ENCODE measurements around the gene ALOX5AP.

The ALOX5AP gene

GRCh38 chr13:30770929-30771328 lies 35.6 kb downstream of the ALOX5AP start:
- no peak for DNase-seq

DNA sequence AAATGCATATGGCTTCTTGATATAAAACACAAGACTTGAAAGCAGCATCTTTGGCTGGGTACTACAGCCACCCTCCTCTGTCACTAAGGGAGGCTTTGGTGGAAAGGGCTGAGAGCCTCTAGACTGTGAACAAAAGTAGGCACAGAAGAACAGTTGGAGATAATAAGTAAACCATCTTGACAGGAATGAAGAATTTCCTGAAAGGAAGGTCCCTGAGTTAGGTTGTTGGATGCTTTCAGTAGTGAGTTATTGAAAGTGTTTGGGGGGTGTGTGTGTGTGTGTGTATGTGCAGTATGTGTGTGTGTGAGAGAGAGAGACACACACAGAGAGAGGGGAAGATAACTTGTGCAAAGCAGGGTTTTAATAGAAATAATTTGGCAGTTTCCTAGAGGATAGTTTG lies 38.2 kb downstream of the ALOX5AP start:
- no peak for DNase-seq

DNA sequence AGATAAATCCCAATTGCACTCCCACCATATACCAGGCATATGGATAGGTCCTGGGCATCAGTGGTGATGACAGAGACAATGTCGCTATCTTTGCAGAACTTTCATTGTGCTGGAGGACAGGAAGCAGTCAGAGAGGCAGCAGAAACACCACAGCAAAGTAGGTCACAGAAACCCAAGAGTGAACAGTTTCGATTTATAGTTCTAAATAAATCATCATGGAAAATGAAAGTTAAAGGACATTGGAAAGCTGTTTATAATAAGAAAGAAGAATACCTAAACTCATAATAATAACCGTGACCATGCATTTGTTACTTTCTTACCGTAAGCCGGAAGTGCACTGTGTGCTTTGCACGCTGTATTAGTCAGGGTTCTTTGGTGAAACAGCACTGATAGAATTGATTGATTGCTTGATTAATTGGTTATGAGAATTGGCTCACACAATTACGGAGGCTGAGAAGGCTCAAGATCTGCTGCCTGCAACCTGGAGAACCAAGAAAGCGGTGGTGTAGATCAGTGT lies 38.9 kb downstream of the ALOX5AP start:
- peak; percentile 51 for DNase-seq

DNA sequence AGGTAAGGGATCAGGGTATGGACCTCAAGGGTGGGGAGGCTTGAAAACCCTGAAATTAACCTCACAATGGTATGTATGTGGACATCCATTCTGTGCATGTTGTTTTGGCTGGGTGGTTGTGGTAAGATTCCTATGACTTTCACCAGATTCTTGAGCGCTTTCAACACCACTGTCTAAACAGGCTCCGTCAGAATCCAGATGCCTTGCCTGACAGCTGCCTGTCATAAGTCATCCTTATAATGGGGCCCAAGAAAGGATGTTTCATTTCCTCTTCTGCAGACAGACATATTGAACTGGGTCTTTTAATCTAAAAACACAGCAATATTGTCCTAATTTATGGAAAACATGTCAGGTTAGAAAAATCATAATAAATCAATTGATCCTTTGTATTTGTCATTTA lies 41.3 kb downstream of the ALOX5AP start:
- no peak for DNase-seq

GRCh38 chr13:30779016-30779415 lies 43.7 kb downstream of the ALOX5AP start:
- no peak for DNase-seq

GRCh38 chr13:30779608-30780007 lies 44.3 kb downstream of the ALOX5AP start:
- DNase-seq: no peak

- DNase-seq: no peak
Measured at GRCh38 chr13:30780338-30780981, 45.1 kb downstream of the ALOX5AP start.

- DNase-seq: no peak
Measured at GRCh38 chr13:30785191-30785850, 50.0 kb downstream of the ALOX5AP start.

GRCh38 chr13:30786648-30787047 lies 51.3 kb downstream of the ALOX5AP start:
- no peak for DNase-seq

GRCh38 chr13:30787738-30788525 lies 52.6 kb downstream of the ALOX5AP start:
- DNase-seq: no peak

- no peak for DNase-seq
Measured at GRCh38 chr13:30789166-30789862, 54.0 kb downstream of the ALOX5AP start.

GRCh38 chr13:30790592-30790991 lies 55.2 kb downstream of the ALOX5AP start:
- DNase-seq: no peak

DNA sequence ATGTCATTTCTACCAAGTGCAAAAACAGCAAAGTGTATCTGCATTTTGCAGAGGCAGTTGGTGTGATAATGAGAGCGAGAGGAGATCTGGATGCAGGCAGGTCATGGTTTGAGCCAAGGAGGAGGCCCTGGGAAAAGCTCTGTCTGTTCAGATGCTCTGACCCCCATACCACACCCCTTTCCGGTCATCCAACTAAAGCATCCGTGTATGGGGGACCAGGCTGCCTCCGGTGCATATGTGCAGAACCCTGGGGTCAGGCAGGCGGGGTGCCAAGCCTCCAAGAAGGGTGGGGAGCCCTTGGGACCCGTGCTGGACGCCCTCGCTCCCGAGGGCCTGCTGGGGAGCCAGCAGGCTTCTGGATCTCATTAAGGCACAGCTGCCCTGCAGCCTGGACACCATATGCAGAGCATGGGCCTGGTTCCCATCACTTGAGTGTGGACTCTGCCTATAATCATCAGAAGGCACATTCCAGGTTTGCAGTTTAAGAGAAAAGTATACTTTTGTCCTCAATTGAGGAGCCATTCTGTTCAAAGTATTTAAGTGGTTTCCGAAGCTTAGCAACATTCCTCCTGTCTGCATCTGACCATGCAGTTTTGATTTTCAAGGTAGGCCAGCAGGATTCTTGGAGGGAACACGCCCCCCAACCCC lies 56.1 kb downstream of the ALOX5AP start:
- DNase-seq: no peak

GRCh38 chr13:30792285-30793000 lies 57.1 kb downstream of the ALOX5AP start:
- DNase-seq: no peak

- DNase-seq: peak; percentile 17
Measured at GRCh38 chr13:30796132-30796572, 60.8 kb downstream of the ALOX5AP start.

DNA sequence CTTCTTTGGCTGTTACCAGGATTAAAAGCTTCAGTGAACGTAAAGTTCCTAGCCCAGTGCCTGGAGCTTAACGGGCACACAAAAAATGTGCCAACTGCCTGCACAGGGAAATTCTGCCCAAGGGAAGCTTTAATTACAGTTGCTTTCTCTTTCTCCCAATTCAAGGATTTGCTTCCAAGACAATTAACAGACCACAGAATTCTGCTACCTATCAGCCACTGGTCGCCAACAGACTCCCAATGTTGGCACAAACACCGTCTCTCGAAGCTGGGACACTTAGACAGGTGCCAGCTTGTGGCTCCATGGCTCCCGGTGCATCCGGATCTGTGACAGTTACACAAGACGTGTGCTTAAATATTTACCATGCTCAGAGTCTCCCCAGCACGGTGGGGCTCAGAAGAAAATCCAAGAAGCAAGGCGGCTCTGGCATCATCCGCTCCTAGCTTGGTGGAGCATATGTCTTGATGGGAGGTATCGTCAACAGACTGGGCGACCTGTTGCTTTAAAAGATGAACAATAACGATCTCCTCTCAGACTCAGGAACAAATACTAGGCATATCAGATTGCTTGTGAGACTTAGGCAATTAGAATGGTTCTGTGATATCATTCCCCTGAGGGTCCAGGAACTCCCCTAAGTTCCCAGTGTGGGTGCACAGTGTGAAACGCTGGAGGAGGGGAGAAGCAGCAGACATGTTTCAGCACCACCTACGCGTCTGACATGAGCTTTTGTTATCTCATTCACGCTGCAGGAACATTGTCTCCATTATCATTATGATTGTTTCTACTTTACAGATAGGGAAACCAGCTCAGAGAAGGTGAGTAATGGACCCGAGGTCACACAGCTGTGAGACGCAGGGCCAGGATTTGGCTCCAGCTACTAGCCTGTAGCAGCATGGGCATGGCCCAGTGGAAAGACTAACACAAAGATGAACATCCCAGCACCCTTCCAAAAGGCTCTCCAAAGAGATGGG lies 61.6 kb downstream of the ALOX5AP start:
- no peak for DNase-seq

DNA sequence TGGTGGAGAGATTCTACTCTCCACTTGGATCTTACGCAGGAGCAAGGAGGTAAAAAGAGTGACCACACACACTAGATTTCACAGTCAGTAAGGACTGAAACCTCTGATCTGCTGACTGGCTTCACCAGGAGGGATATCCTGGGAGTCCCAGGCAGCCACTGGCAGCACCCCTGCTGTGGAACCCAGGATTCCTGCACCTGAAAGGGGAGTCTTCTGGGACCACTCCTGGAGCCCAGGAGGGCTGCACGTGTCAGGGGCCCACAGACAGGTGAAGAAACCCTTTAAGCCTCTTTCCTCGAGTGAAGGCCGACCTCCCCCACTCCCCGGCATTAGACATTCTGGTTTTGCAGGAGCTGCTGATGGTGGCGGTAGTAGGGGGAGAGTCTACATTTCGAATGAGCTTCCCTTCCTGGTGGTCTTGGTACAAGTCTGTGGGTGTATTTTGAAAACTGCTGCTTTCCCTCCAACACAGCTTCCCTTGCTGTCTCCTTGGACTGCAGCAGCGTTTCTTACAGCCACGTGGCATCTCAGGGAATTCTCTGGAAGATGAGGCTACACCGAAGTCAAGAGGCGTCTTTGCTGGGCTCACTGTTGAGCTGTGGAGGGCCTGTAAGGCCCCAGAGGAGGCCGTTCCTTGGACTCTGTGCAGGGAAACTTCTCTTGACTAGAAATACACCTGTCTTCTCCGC lies 62.6 kb downstream of the ALOX5AP start:
- DNase-seq: no peak

DNA sequence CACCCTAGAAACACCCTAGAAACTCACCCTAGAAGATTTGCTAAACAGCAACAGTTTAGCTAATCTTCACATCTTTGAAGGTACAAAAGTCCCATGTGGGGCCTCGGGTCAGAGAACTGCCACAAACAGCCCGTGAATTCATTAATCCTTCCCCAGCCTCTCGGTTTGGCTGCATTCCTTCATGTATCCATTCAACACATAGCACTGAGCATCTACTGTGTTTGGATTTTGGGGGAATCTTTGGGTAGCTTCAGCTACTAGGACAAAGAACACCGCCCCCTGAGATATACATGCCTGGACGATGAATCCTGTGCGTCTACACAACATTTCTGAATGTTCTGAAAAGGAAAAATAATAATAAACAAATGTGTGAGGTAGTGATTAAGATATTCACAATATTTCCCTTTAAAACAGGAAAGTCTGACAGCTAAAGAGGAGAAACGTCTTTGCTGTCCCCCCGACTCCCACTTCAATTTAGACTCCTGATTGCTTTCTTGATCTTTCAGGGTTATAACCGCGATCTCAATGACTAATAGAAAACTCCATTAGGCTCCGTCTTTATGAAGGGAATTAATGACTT lies 63.5 kb downstream of the ALOX5AP start:
- DNase-seq: no peak

DNA sequence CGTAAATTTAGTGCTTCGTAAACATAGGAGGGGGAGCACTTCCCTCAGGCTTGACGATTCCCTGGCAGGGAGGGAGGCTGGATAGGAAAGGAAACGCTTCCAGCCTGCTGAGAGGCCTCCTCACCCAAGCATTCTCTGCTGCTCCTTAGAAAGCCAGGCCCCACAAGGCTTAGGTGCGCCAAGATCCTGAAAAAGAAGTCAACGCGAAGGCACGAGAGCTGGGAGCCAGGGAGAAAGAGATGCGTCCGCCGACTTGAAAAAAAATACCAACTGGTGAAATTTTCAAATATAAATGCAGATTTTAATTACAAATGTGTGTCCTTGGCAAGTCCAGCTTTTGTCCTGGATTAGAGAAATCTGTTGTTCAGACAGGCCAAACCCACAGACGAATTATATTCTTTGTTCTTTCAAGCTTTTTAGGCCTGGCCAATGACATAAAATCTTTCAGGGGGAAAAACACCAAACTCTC lies 64.0 kb downstream of the ALOX5AP start:
- no peak for DNase-seq

Data from CD4-positive, alpha-beta T cell treated with Interleukin-4 for 4 hours (primary cell).